SIG-M5 (cell line): ENCODE measurements around the gene A1CF.
"Not testable (repeated sequence)": the region's sequence is repeated elsewhere in the genome, so short reads cannot be mapped to it uniquely, and the experiment has no call there.

Experiments used
- DNase-seq: peaks from one replicate; lab custom pipeline; 2025; lab: John Stamatoyannopoulos, UW

A1CF gene

GRCh38 chr10:50788951-50789945 lies 96.2 kb downstream of the A1CF start:
- DNase-seq = no peak

- DNase-seq = not testable (repeated sequence)
Observed at GRCh38 chr10:50787962-50788361, 97.5 kb downstream of the A1CF start.

- not testable (repeated sequence) for DNase-seq
Observed at GRCh38 chr10:50782017-50782416, 103.4 kb downstream of the A1CF start.

- DNase-seq = not testable (repeated sequence)
Observed at GRCh38 chr10:50780036-50780435, 105.4 kb downstream of the A1CF start.

- not testable (repeated sequence) for DNase-seq
Observed at GRCh38 chr10:50774868-50775267, 110.6 kb downstream of the A1CF start.

GRCh38 chr10:50772042-50772441 lies 113.4 kb downstream of the A1CF start:
- not testable (repeated sequence) for DNase-seq

- DNase-seq = not testable (repeated sequence)
Observed at GRCh38 chr10:50766774-50767513, 118.5 kb downstream of the A1CF start.
